COLO668 (cell line): ENCODE measurements around the gene EBF4.

ENCODE experiments used
- DNase-seq: peaks from one replicate; lab custom pipeline; 2025; ENCODE audit not compliant: unreplicated experiment; lab: John Stamatoyannopoulos, UW

Gene EBF4

DNA sequence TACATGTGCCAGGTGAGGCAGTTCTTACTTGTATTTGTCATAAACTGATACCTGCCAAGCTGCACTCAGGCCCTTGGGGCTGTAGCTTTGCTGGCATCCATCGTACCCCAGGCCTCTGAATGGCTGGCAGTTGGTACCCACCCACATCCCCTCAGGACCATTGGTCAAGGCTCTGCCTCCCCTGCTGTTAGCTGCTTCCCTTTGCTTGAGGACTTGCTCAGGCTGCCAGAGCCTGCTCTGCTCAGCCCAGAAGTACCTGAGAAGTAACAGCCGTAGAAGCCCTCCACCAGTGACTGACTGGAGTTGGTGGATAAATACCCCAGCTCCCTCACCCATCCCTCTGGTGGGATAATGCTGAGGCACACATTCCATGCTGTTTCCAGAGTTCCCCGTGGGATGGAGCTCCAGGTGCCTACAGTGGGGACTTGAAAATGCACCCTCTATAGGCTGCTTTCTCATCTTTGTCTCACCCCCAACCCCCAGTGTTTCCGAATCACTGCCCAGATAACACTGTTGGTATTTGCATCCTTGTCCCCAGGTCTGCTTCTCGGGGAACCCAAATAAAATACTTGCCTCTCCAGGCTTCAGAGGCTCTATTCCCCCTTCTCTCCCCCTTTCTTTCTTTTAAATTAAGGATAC lies 7.3 kb downstream of the EBF4 start:
- DNase-seq, result no peak

GRCh38 chr20:2700913-2701620 lies 8.5 kb downstream of the EBF4 start:
- no peak for DNase-seq

GRCh38 chr20:2701671-2702081 lies 9.1 kb downstream of the EBF4 start:
- no peak for DNase-seq

DNA sequence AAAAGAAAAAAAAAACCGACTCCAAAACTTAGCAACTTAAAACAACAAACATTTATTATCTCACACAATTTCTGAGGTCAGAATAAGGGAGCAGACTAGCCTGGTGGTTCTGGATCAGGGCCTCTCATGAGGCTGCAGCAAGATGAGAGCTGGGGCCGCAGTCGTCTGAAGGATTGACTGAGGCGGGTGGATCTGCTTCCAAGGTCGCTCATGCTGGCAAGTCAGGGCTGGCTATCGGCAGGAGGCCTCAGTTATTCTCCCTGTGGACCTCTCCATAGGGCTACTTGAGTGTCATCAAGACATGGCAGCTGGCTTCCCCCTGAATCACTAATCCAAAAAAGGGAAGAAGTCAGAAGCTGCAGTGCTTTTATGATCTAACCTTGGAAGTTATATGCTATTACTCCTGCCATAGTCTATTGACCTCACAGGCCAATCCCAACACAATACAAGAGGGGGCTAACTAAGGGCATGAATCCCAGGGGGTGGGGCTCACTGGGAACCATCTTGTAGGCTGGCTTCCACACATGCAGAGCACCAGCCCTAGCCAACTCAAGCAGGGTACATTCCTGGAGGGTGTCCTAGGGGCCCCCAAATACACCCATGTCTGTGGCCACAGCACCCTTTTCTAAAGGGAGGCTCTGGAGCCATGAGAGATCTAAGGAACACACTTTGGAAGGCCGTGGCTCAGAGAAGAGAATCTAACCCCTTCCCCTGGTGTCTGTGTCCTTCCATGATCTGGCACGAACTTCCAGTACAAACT lies 11.3 kb downstream of the EBF4 start:
- DNase-seq, result no peak

DNA sequence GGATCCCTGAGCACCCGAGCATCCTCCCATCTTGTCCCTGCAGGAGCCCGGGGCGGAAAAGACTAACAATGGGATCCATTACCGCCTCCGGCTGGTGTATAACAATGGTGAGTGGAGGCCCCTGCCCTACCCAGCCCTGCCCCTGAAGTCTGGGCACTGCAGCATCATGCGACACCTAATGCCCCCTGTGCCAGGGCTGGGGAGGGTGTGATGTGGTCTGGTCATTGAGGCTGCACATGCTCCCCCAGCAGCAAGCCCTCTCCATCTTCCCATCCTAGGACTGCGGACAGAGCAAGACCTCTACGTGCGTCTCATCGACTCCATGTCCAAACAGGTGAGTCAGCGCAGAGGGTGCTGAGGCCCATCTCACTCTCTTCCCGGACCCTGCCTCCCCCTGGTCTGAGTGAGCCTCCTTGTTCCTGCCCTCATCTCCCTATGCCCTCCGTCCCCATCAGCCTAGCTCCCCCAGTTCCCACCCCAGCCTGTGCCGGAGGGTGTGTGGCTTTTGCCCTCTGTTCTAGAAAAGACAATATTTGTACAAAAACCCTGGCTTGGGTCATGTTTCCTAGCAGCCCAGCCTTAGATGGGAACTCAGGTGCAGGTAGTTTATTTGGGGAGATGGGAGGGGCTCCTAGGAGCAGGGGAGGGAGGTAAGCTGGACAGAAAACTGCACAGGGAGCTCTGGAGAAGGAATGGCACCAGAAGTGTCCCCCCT lies 13.5 kb downstream of the EBF4 start:
- no peak for DNase-seq

DNA sequence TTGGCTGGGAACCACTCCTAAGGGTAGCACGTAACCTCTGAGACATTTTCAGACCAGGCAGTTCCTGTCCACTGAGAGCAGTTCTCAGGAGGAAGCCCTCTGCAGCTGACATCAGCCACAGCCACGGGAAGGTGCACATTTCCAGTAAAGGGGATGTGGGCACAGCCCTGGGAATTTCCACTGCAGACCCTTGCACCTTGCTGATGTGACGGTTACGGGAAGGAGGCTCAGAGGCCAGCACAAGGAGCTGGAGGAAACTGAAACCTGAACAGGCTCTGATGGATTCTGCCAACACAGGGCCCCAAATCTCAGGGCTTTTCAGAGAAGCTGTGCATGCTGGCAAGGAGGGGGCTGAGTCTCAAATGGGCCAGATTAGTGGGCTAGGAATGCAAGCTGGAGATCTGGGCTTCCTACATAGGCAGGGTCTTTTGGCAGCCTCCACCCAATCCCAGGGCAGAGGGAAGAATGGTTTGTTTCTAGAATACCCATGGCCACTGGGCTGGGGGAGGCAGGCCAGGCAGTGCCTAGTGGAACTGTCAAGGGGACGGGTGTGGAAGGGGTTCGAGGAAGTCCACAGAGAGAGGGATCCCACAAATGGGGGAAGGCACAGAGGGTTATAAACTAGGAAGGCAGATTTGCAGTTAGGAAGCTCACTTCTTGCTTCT lies 14.2 kb downstream of the EBF4 start:
- DNase-seq, result no peak

DNA sequence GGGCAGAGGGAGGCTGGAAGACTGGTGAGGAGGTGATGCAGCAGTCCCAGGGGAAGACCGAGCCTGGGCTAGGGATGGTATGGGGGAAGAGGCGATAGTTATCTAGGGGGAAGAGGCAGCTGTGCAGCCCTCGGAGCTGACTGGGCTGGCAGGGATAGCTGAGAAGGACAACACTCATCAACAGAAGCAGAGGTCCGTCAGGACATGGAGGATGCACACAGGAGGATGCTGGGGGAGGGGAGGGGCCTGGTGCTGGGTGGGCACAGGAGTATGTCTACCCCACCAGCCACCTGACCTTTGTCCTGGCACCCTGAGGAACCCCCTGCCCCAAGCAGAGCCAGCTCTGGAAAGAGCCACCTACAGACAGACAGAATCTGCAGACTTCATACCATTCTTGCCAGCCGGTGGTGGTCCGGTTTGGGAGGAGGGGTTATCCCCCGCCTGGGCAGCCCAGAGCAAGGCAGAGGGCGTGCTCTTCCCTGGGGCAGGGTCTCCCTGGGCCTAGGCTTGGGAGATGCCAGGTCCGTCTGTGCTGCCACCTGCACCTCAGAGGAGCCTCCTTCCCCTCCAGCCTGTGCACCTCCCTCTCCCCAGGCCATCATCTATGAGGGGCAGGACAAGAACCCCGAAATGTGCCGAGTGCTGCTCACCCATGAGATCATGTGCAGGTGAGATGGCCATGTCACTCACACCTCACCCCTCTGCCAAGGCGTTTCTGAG lies 14.9 kb downstream of the EBF4 start:
- no peak for DNase-seq

DNA sequence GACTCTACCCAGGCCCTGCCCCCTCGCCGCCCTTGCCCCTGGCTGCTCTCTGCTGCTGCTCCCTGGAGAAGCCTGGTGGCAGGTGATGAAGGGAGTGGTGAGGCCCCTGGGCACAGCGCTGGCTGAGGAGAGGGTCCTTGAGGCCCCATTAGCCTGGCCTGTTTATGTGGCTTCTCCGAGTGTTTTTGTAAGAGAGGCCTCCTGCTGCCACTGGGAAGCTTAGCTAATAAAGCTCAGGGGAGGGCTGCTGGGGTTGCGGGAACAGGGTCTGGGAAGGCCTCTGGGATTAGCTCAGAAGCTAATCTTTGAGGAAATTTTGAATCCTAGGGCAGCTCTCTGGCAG lies 15.5 kb downstream of the EBF4 start:
- no peak for DNase-seq

DNA sequence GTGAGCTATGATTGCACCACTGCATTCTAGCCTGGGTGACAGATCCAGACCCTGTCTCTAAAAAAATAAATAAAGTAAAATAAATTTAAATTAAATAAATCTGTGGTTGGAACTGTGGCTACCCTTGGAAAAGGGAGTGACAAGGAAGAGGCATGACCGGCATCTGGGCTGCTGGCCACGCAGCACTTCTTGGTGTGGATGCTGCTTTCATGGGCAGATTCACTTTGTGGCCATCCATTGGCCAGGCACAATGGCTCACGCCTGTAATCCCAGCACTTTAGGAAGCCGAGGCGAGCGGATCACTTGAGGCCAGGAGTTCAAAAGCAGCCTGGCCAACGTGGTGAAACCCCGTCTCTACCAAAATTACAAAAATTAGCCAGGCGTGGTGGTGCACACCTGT lies 16.1 kb downstream of the EBF4 start:
- DNase-seq, result no peak

GRCh38 chr20:2709205-2709981 lies 16.8 kb downstream of the EBF4 start:
- no peak for DNase-seq

DNA sequence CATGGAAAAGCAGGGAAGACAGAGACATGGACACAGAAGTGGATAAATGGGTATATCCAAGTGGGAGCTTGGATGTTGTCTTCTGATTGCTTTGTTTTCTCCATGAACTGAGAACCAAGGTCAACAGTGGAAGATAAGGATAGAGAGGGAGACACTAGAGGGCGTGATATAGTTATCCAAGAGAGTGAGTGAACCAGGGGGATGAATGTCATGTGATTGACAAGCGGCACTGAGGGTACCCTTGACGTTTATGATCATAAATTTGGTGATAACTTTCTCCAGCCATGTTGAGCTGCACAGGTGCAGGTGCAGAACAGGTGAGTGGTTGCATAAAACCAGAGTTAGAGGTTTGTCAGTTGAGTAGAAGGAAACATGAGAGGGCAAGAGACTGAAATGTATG lies 20.7 kb downstream of the EBF4 start:
- DNase-seq, result no peak

DNA sequence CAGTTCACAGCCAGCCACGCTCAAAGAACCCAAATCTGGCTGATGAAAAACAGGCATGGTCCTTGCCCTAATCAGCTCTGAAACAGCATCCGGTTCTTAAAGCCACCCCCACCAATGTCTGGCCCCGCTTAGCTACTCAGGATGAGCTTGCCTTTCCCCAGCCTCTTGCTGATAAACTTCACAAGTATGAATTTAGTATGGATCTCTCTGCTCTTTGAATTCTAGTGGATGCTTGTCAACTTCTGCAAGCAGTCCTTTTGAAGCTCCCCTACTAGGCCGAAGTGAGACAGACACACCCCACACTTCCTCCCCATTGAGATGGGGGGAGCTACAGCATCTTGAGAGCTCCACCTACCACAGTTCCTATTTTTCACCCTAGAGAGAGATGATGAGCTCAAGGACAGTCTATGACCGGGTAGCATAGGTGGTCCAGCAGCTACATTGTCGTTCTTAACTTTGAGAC lies 36.7 kb downstream of the EBF4 start:
- no peak for DNase-seq

GRCh38 chr20:2729791-2730190 lies 37.2 kb downstream of the EBF4 start:
- DNase-seq, result no peak

DNA sequence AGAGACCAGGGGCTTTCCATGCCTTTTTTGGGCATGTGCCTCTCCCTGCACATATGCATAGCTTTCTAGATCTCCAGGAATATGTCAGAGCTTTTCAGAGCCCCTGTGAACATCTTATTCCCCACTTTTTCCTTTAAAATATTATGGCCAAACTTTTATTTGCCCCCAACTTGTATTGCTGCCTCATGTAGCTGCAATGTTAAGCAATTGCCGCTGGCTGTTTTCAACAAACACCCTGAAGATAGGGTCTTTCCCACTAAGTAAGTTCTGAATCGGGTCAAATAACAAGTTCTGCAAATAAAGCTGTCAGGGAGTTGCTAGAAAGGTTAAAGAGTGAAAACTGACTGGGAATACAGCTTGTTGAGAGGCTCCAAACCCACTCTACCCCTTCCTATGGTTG lies 42.3 kb downstream of the EBF4 start:
- no peak for DNase-seq

DNA sequence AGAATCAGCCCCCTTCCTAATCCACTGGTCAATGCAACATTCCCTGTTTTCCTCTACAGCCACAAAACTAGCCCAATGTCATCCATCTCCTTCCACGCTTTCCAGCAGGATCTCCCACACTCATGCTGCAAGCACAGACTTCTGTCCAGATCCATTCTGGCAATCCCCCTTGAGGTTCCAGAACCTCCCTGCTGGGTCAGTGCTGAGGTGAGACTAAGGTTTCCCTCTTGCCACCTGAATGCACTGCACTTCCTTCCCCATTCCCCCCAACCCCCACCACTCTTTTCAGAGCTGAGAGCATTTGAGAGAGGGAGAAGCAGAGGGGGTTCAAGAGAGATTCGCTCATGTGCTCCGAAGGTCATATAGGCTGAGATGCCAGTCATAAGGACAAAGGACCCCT lies 43.9 kb downstream of the EBF4 start:
- DNase-seq, result no peak

GRCh38 chr20:2738331-2739041 lies 45.9 kb downstream of the EBF4 start:
- no peak for DNase-seq

GRCh38 chr20:2739042-2739398 lies 46.4 kb downstream of the EBF4 start:
- DNase-seq, result no peak

GRCh38 chr20:2740702-2741101 lies 48.1 kb downstream of the EBF4 start:
- no peak for DNase-seq

DNA sequence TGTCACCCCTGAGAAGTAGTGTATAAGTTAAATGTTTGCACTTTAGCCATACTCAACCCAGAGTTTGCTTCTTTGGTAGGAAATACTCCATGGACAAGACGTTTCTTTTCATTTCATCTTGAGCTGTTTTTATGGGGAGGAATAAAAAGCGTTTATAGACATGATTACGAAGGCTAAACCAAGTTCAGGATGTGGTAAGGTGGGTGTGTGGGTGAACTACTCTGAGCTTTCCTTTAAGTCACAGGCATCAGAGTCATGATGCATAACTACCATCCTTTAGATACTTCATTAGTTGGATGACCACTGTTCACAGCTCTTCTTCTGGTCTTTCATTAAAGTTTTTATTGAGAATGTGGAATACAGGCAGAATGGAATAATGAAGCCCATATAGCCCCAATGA lies 48.9 kb downstream of the EBF4 start:
- DNase-seq, result no peak
